GM21447 (cell line): ENCODE measurements around the gene CERK.

Experiments
- ATAC-seq: cut with Tn5 transposase; IDR thresholded peaks from one replicate; pipeline ENCODE4 v1.9.1; 2021; ENCODE audit not compliant: unreplicated experiment

The CERK gene

DNA sequence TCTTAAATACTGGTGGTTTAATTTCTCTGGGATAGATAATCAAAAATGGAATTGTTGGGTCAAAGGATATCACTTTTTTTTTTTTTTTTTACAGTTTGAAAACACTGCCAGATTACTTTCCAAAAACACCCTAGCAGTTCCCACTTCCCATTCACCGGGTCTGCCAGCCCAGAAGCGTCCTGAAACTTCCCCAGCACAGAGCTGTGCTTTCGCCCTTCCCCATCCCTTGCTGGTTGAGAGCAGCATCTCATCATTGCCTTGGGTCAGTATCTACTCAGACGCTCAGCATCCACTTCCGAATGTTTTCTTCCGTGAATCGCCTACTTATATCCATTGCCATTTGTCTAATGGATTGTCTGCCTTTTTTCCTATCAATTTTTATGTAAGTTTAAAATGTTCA lies 5.5 kb downstream of the CERK start:
- no peak for ATAC-seq

DNA sequence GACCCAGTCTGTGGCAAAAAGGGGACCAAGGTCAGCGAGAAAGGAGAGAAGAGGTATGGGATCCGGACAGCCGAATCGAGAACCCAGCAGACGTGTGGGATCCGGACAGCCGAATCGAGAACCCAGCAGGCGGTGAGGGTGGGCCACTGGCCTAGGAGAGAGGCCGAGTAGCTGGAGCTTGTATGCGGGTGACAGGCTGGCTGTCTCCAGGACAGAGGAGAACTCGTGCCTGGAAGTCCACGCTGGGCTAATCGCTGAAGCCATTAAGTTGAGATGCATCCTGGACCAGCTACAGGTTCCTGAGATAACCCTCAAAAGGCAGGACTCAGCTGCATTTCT lies 6.0 kb downstream of the CERK start:
- ATAC-seq: no peak

DNA sequence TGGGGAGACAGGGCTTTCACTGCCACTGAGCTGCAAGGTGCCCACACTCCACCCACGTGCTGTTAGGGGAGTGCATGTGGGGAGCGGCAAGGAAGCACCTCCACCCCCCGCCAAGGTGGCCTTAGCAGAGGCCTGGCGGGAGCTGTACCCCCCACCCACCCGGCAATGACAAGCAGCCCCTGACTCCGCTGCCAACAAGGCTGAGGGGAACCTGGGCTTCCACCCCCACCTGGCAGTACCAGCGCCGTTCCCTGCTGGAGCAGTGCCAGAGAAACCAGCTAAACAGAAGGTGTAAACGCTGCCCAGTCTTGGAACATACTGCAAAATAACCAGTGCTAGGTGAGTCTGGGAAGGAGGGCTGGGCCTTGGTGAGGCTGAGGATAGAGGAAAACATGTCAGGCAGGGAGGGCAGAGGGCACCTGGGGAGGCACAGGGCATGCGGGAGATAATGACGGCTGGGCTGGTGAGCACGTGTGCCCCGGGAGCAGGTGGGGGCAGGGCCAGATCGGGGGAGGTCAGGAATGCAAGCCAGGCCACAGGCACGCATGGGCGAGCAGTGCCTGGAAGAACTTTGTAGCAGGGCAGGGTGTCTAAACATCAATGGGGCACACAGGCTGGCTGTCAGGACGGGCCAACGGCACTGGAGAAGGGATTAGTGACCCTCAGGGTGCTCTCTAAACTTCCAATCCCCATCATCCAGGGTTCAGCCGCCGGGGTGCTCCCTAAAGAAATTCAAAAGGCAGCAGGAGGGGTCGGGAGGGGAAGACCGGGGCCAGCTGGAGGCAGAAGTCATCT lies 6.6 kb downstream of the CERK start:
- no peak for ATAC-seq

DNA sequence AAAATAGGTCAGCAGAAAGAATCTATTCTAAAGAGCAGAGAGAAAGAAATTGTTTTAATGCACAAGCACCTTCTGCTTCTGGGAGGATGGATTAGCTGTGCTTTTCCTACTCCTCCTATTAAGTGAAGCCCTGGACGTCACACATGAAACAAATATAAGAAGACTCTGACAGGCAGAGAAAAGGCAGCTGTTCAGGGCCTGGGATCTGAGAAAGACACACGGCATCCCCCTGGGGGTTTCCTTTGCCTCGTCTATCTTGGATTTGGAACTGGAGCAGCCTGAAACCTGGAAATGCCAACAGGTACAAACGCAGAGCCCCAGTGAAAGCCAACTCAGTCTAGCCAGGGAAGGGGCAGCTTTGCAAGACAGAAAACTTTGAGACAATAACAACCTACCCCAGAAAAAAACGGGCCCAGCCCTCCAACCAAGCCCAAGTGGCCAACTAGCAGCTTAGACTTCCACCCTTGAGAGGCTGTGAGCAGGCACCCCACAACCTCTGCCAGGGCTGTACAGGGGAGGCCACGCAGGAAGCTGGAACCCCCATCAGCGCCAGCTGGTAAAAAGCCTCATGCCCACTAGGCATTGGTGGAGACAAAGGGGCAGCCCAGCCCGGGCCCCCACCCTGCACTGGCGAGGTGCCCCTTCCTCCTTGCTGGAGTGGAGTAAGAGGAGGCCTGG lies 7.3 kb downstream of the CERK start:
- no peak for ATAC-seq

DNA sequence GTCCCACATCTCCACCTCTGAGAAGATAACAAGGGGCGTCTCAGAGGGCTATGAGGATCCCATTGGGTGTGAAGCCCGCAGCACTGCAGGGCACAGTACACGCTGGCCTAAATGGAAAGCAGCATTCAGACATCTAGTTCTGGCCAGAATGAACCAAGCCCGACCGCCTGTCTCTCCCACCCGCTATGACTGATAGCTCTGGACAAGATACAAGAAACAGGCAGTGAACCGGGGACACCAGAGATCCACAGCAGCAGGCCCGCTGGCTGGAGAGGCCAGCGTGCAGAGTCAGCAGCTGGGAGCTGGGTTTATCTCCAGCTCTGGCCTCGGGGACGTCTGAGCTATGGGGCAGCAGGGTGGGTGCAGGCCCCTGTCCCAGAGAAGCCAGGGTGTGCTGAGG lies 9.6 kb downstream of the CERK start:
- no peak for ATAC-seq

DNA sequence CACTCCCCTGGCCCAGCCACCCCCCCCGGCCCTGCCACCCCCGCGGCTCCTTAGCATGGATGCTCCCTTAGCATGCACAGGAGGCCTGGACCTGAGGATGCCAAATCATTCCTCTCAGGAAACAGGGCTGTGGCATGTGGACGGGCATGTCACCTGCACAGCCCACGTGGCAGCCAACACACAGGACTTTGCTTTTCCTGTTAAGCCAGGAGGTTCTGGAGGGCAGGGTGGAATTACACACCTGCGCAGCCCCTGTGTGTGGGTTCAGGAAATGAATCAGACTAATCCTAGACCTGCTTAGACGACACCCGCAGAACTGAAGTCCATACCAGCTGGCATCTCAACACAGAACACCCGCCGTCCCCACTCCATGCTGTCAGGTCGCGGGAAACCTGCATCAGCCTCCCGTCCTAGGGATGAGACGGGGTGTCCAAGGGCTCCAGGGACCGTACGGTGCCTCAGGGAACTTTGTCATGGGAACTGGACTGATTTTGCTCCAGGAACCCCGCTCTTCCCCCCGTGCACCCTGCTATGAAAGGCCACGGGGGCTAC lies 10.2 kb downstream of the CERK start:
- no peak for ATAC-seq

DNA sequence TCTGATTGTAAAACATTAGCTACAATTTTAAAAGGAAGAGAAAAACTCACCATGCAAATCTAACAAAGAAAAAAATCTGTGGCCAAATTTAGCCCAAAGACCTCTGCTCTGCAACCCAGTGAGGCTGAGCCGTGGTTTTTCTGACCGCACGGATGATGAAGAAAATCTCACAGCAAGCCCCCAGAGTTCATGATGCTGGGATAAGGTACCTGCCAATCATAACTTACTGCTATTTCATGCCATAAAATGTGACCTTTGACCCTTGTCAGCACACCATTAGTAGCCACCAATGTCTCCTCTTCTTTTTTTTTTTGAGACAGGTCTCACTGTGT lies 11.1 kb downstream of the CERK start:
- no peak for ATAC-seq

DNA sequence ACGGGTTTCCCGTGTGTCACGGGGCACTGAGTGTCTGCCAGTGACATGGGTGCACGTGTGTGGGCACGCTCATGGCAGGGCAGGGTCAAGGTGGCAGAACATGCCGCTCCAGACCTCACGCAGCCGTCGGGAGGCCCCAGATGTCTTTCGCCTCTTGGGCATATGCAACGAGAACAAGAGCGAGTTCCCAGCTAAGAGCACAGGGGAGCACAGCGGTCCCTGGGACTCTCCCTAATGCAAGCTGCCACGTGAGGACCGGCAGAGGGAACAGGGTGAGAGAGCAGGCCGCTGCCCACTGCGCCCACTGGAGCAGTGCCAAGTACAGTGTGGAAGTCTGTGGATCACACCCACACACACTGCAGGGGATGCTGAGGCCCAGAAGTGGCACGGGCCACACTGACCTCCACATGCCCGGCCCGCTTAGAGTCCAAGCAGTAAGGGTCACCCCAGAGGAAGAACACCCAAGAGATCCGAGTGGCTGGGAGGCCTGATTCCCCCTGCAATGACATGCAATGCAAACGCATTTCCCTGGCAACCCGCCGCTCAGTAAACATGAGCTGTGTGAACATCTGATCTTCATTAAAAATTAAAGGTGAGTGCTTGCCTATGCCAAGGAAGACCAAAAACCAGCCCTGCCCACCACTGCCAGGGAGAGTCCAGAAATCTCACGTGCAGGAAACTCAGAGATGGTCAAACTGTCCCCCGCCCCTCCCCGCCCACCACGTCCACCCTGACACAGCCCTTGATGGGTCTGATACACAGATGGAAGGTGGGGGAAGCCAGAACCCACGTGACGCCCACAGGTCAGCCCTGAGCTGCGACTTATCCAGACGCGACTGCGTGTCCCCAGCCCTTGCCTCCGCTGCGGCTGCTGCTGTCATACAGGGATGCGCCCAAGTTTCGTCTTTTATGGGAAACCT lies 11.7 kb downstream of the CERK start:
- ATAC-seq: no peak

DNA sequence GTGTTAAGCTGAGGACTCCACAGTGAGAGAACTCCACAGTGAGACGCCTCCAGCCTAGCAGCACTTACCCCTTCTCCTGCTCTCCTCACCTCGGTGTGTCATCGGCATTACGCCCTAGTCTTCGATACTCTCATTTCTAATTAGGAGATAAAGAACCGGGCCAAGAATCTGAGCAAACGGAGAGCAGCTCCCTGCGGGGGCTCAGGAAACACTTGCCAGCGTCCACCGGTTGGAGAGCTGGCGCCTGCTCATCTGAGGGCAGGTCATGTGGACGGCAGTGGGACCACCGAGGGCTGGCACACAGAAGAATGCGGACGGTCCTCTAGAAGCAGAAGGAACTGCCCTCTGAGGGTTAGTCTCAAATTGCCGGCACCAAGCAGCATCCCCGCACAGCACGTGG lies 13.0 kb downstream of the CERK start:
- no peak for ATAC-seq

DNA sequence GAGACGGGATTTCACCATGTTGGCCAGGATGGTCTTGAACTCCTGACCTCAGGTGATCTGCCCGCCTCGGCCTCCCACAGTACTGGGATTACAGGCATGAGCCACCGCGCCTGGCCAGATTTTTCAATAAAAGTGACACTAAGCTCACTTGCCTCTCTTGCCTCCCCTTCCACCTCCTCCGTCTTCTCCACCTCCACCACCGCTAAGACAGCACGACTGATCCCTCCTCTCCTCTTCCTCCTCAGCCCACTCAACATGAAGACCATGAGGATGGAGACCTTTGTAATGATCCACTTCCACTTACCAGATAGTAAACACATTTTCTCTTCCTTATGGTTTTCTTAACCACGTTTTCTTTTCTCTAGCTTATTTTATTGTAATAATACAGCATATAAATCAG lies 14.2 kb downstream of the CERK start:
- ATAC-seq: no peak

DNA sequence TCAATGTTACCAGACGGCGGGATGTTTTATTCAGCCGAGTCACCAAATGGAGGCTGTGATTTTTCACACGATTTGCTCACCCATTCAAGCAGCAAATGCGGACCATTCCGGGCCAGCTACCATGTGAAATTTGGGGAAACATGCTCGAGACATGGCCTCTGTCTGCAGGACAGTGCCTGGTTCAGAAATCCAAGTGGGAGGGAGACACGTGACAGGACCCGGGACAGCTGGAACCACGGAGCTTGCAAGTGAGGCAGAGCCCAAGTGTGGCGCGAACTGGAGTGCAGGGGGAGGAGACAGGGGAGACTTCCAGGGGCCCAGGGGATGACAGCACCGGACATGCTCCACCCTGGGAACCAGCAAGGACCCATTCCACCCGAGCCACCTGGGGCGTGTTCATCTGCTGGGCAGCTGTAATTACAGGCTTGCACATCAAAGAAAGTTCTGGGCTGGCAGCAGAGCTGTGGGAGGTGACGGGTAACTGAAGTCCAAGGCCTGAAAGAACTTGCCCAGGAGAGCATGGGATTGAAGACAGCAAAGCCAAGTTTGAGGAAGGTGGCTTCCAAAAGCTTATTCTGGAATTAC lies 16.5 kb downstream of the CERK start:
- ATAC-seq: no peak

DNA sequence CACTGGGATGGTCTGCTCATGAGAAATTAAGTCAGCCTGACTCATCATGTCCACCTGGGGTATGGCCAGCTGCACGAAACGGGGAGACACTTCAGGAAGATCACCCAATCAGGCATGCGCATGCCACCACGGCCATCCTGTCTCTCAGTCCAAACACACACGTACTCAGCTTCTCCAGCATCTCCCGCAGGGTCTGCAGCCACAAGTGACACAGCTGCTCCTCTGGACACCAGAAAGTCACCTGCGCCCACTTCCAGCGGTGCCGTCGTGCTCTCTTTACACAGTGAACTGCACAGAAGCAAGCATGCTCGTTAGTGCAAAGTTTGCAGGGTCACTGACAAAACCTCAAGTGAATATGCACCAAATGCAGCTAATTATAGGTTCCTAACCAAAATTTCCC lies 18.1 kb downstream of the CERK start:
- no peak for ATAC-seq

DNA sequence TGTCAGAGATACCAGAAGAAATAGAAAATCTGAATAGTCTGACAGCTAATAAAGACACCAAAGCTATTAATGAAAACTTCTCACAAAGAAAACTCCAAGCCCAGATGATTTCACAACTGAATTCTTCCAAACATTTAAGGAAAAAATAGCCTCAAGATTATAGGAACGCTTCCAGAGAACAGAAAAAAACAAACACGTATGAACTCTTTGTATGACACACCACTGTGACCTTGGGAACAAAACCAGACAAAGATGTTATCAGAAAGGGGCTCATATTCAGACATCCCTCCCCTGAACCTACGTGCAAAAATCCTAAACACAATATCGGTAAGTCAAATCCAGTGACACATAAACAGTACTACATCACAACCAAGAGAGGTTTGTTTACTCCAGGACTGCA lies 23.5 kb downstream of the CERK start:
- no peak for ATAC-seq

DNA sequence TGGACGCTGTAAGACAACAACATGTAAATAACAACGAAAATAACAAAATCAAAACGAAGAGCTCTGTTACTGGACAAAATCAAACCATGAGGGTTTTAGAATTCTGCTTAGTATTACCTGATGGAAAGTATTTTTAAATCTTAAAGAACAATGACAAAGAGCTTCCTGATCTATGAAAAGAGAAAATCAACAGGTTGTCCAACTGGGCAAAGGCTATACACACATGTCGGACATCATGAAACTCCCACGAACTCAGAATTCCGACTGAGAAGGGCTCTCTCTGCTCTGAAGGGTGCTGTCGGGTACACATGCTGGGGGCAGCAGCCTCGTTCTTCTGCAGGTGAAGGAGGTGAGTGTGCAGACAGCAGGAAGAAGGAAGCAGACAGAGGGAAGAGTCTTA lies 25.8 kb downstream of the CERK start:
- no peak for ATAC-seq

DNA sequence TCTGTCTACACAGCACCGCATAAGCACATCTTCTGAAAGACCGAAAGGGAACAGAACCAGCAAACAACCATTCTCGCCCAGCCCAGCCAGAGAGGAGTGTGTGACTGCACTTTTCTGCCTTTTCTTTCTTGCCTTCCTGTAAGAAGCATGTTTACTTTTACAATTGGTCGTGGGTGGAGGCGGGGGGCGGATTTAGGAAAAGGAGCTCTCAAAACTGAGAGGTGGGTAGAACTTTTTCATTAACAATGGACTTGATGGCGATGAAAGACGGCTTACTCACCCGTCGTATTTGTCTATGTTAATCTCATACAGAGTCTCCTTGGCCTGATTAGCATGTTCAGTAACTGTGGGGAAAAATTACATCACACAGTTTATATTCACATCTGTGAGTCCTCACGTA lies 27.2 kb downstream of the CERK start:
- no peak for ATAC-seq

DNA sequence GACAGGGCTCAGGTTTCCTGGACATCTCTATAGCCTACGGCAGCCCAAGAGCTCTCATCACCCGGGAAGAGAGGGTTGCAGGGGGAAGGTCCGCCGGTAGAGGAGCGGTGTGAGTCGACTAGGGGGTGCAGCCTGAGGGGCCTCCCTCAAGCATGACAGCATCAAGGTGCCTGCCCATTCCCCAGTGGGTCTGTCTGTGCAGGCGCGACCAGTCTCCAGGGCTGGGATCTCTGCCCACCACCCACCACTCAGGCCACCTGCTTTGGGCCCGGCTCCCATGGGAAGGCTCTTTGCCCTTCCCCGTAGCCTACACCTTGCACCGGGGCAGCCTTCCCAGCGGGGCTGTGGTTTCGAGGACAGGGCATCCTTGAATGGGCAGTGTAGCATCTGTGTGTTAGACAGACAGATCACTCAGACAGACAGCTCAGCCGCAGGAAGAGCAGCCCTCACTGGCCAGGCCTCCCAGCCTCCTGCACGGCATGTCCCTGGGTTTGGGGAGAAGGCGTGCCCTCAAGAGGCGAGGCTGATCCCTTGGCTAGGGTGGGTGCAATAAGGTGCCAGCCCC lies 29.2 kb downstream of the CERK start:
- no peak for ATAC-seq

DNA sequence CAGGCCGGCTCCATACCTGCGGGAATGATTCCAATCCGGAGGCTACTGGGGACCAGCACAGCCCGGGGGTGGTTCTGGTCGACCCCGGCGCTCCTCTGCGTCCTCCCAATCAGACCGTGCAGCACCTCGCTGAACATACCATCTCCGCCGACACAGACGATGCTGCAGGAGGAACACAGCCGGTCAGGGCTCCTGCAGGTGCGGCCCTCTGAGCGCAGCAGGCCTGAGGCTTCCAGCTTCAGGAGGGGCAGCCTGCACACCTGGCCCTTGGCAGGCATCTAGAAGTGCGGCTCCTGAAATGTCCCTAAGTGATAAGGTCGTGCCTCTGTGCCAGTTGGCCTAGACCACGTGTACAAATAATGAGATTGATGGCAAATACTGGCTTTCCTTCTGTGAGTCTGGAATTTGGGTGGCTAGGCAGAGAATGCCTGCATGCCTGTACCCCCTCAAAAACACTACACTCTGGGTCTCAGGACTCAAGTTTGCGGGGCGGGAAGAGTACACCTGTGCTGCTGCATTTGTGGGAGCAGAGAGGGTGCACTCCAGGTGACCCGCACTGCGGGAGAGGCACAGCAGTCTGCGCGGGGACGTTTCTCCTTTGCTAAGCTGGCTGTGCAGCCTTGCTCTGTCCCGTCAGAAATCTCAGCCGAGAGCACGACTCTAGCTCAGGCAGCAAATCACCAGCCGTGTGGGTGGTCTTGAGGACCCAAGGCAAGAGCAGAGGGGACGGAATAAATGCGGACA lies 30.1 kb downstream of the CERK start:
- ATAC-seq: no peak

DNA sequence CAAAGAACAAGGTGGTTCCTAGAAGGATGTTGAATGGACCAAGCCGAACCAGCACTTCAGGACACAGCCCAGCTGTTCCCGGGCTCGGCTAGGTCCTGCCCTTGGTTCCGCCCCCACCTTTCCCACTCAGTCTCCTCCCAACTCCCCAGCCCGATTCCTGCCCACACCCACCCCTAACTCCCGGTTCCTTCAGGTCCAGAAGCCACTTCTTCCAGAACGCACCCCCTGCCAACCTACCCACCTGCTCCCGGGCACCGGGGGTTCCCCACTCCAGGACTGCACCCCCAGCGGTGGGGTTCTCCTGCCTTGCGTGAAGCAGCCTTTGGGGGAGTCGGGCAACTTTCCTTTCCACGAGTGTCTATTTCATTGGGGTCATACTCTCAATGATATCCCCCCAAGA lies 30.7 kb downstream of the CERK start:
- ATAC-seq: no peak

DNA sequence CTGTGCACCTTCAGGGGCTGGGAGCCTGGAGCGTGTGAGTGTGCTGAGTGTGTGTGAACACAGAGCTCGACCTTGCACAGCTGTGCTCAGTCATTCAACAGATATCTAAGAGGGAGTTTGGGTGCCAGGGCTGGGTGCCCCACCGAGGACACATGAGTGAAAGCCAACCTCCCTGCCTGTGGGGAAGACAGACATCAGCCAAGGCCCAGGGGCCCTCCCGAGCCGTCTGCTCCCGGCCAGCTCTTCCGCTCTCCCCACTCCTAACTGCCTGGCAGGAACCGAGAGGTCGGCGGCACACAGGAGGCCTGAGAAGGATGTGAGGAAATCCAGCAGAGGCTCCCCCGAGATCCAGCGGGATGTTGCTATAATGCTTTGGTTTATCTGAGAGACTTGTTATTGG lies 32.0 kb downstream of the CERK start:
- no peak for ATAC-seq

DNA sequence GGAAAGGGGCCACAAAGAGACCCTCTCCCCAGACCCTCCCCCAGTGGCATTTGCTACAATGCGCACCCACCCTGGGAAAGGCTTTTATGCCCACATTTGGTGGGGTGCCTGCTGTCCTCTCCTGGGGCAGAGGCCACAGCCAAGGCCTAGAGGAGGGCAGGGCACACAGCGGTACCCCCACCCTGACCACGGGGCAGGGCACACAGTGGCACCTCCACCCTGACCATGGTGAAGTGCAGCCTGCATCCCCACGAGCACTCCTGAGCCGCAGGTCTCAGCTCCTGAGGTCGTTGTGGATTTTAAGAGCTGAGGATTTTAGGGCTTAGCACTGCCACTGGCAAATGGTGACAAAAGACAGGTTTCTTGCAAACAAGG lies 34.1 kb downstream of the CERK start:
- ATAC-seq: no peak
